GM21619 (cell line): ENCODE results near the gene IMPG1.
A peak's percentile ranks its signal among the peaks of the same experiment; 100 is the strongest.

Source experiments
- ATAC-seq: cut with Tn5 transposase; IDR thresholded peaks from one replicate; pipeline ENCODE4 v1.9.1; 2021; ENCODE audit not compliant: unreplicated experiment

The IMPG1 gene

GRCh38 chr6:76072562-76072961, at the start of gene IMPG1:
IMPG1 (minus strand) TSS chr6:76072662; CDS start chr6:76072488, 174 bp downstream.
- no peak for ATAC-seq

GRCh38 chr6:76120302-76120701, 47.8 kb upstream of the IMPG1 start:
- no peak for ATAC-seq

- ATAC-seq: no peak
These were observed 819 bp upstream of the IMPG1 start for GRCh38 chr6:76073281-76073680.

DNA sequence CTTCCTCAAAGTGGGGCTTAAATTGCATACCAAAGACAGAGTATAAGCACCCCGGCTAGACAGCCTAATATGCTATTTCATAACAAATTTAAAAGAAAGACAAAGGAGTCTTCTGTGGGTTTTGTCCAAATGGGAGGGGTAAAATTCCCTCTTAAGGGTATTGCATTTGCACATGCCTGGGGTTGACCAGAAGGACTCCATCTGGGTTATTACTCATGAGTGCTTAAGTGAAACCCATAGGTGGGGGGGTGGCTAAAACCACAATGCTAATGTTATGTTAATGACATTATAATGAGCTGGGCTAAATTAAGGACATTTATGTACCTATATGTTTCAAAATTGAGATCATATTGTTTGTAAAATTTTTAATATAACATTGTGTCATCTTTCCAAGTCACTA, 15.0 kb downstream of the IMPG1 start:
- no peak for ATAC-seq

- ATAC-seq: no peak
These were observed 20.1 kb downstream of the IMPG1 start for GRCh38 chr6:76052314-76052713.

DNA sequence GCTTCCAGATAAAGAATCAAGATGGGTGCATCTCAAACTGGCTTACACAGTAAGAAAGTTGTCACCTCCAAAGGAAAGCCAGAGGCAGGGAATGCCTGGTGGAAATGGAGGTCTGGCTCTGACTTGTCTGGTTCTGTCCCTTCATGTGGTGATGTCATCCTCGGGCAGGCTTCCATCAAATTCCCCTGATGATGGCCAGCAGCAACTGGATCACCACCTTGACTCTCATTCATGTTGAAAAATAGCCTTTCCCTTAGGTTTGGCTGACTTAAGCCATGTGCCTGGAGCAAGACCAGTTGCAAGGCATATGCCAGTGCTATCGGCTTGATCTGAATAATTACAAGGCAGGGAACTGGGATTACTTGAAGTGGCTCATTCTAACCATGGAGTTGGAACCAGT, 28.8 kb downstream of the IMPG1 start:
- ATAC-seq: no peak

DNA sequence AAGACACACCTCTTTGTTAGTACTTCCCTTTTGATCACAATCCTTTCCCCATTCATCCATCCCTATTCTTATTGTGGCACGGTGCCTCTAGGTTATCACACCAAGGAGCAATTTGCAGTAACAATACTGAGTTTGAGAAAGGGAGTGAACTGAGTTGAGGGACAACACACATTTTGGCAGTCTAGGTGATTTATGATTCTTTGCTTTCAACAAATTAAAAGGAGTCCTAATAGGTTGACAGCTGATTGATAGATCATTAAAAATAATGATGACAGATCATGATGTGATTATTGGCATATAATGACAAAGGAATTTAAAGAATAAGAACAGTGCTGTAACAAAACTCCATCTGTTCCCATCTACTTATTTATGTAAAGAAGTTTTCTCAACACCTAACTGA, 36.7 kb downstream of the IMPG1 start:
- no peak for ATAC-seq

GRCh38 chr6:76026101-76026500, 46.4 kb downstream of the IMPG1 start:
- no peak for ATAC-seq

GRCh38 chr6:76014626-76015530, 57.6 kb downstream of the IMPG1 start:
- ATAC-seq: no peak

DNA sequence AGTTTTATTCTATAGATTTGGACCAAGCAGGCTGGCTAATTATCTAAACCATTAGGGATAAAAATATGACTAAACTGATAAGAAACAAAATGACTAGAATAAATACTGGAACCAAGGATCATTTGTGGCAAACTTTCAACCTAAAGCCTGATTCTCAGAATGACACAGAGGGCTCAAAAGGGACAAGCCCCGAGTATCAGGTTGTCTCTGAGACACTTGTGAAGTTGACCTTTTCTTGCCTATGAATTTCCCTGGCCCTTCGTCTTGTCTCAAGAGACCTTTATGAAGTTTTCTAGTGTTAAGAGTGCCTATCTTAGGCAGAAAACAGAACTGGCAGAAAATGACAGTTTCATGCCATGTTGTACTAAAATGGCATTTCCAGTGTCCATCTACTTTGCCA, 68.3 kb downstream of the IMPG1 start:
- peak; percentile 69 for ATAC-seq

- no peak for ATAC-seq
These were observed 68.8 kb downstream of the IMPG1 start for GRCh38 chr6:76003686-76004085.

DNA sequence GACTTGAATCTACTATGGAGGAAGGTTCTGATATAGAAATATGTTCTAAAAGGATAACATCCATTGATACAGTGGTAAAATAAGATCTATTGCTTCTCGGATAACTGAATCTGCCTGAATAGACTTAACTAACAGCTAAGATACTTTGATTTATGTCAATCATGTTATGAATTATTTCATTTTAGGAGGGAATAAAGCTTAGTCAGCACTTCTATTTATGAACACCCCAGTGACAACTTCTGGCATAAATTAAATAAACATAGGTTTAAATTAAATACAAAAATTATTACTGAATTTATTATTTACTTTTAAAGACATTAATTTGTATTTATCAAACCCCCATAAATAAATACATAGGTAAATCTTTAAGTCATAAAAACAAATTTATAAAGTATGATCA, 69.3 kb downstream of the IMPG1 start:
- no peak for ATAC-seq

- no peak for ATAC-seq
These were observed 71.8 kb downstream of the IMPG1 start for GRCh38 chr6:76000629-76001028.

DNA sequence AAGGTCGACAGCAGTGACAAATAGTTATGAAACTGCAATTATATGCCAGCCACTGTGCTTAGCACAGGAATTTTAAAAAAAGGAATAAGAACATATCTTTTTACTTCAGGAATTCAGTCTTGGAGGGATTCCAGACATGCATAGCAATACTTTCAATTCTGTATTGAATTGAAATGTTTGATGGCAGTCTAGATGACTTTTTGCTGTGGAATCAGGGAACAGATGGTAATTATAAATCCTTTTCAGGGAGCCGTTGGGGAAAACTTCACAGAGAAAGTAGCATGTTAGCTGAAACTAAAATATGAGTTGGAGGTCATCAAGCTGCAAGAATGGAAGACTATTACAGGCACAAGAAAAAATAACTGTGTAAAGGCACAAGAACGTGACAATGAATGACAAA, 74.8 kb downstream of the IMPG1 start:
- ATAC-seq: no peak

DNA sequence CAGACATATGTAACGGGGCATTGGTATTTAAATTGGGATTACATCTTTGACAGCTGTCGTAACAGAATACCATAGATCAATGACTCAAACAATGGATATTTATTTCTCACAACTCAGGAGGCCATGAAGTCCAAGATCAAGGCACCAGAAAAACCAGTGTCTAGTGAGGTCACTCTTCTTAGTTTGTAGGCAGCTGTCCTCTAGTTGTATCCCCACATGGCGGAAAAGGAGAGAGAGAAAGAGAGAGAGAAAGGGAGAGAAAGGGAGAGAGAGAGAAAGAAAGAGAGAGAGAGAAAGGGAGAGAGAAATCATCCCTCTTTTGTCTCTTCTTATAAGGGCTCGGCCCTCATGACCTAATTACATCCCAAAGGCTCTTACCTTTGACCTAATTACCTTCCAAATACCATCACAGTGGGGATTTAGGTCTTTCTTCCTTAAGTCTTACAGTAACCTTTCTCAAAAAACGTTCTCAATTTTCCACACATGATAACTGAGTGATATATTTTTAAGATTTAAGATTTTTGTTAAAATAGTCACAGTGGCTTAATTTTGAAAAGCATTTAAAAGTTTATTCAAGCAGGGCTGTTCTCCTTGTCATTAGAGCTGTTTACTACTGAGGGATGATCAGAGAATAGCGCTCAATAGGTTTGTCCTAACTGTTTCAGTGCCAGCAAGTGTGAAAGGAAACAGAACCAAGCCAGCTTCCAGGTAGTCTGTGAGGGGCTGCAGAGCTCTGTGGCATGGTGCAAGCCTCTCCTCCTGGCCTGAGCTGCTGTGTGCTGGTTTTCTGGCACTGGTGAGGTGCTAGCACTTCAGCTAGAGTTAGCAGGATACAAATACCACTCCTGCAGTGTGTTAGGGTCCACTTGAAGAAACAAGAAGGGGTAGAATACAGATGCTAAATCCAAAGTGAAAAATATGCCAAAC, 79.0 kb downstream of the IMPG1 start:
- no peak for ATAC-seq

DNA sequence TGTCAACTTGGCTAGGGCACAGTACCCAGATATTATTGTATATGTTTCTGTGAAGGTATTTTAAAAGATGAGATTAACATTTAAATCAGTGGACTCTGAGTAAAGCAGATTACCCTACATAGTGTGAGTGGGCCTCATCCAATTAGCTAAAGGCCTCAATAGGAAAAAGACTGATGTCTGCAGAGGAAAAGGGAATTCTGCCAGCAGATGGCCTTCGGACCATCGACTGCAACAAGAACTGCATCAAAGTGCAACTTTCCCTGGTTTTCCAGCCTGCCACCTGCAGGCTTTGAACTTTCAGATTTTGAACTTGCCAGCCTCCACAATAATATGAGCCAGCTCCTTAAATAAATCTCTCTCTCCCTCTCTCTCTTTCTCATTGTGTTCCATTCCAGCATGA, 80.5 kb downstream of the IMPG1 start:
- ATAC-seq: no peak

- ATAC-seq: no peak
These were observed 85.5 kb downstream of the IMPG1 start for GRCh38 chr6:75986935-75987334.

DNA sequence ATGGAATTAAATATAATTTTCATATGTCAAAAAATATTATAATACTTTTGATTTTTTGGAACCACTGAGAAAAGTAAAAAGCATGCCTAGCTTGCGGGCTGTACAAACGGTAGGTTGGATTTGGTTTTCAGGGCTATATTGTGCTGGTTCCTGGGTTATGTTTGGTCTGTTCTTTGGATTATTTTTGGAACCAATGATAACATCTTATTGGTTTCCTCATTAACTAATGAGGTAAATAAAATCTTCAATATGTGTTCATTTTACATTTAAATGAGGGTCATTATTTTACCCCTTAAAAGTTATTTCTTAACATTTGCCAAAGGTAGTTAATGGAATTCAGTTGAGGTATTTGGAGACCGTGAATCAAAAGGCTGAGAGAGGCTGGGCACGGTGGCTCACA, 96.6 kb downstream of the IMPG1 start:
- ATAC-seq: no peak

GRCh38 chr6:75970093-75970492, 102.4 kb downstream of the IMPG1 start:
- no peak for ATAC-seq

DNA sequence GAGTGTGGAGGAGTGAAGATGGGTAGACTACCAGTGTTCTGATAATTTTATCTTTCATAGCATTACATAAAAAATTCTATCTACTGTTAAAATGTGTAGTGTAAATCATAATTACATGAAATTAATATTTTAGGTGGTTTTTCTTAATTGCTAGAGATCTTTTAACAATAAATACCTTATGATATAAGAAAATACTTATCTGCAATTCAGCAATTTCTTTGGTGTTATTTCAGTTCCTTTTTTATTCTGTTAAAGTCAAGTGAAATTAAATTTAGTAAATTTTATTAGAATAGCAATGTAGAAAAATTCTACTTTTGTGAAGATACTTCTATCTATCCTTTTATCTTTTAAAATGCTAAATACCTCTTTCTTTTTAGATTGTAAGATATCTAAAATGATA, 104.3 kb downstream of the IMPG1 start:
- ATAC-seq: no peak

GRCh38 chr6:75963569-75963968, 108.9 kb downstream of the IMPG1 start:
- no peak for ATAC-seq

DNA sequence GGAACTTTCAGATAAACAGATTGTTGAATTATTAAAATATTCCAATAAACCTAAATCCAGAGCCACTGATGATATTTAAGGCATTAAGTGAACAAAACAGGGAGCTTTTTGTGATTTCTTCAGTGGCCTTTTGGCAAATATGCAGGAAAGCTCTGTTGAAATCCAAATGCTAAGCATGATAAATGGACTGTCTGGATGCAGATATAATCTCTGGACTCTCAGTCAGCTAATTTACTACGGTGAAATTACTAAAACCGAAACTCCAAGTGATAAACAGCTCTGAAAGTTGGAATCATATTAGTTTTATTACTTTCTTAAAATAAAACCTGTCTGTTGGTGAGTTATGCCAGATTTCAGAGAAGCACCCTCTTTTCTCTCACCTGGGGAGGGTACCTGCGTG, 120.3 kb downstream of the IMPG1 start:
- ATAC-seq: no peak
